SK-N-SH treated with all-trans-retinoic acid at 6 μM for 48 hours (cell line): ENCODE measurements around the gene PLEKHG3.

Experiments used
- ATAC-seq: fragments of 200-7000 bp; cut with Tn5 transposase; 3 replicates; pipeline ENCODE4 v1.9.1; 2020; ENCODE audit warnings: mild to moderate bottlenecking, moderate library complexity
- ARNTL ChIP-seq: fragments of 450-650 bp; formaldehyde crosslinking; IDR thresholded peaks from 2 replicates; pipeline ENCODE4 v1.5.0; 2020; ENCODE audit warnings: low read depth, mild to moderate bottlenecking, moderate library complexity, borderline replicate concordance
- CREB5 ChIP-seq: fragments of 250-450 bp; sonication (Bioruptor Pico); IDR thresholded peaks from 2 replicates; pipeline ENCODE4 v1.5.1; 2020; ENCODE audit warnings: low read depth, mild to moderate bottlenecking, moderate library complexity
- CSDC2 ChIP-seq: fragments of 250-450 bp; sonication (Bioruptor Pico); IDR thresholded peaks from 2 replicates; pipeline ENCODE4 v1.5.0; 2020; ENCODE audit warnings: mild to moderate bottlenecking, moderate library complexity
- ESRRG ChIP-seq: fragments of 250-450 bp; sonication (Bioruptor Pico); IDR thresholded peaks from 2 replicates; pipeline ENCODE4 v1.6.1; 2021; ENCODE audit warnings: mild to moderate bottlenecking
- GLIS3 ChIP-seq: fragments of 250-450 bp; sonication (Bioruptor Pico); IDR thresholded peaks from 2 replicates; pipeline ENCODE4 v1.5.0; 2020; ENCODE audit warnings: mild to moderate bottlenecking, moderate library complexity
- ISL1 ChIP-seq: fragments of 250-450 bp; sonication (Bioruptor Pico); IDR thresholded peaks from 2 replicates; pipeline ENCODE4 v2.1.2; 2022; ENCODE audit warnings: mild to moderate bottlenecking, moderate library complexity
- OSR1 ChIP-seq: fragments of 250-450 bp; sonication (Bioruptor Pico); IDR thresholded peaks from 2 replicates; pipeline ENCODE4 v1.8.0; 2022; ENCODE audit warnings: moderate library complexity, mild to moderate bottlenecking, inconsistent platforms
- POU6F1 ChIP-seq: fragments of 250-450 bp; sonication (Bioruptor Pico); IDR thresholded peaks from 2 replicates; pipeline ENCODE4 v1.8.0; 2021; ENCODE audit warnings: low read depth, mild to moderate bottlenecking, moderate library complexity, borderline replicate concordance
- PPARA ChIP-seq: fragments of 250-450 bp; sonication (Bioruptor Pico); IDR thresholded peaks from 2 replicates; pipeline ENCODE4 v1.5.0; 2020; ENCODE audit warnings: mild to moderate bottlenecking, borderline replicate concordance
- SNAI2 ChIP-seq: fragments of 250-450 bp; sonication (Bioruptor Pico); IDR thresholded peaks from 2 replicates; pipeline ENCODE4 v1.5.0; 2020; ENCODE audit warnings: mild to moderate bottlenecking, moderate library complexity
- TSHZ2 ChIP-seq: fragments of 250-450 bp; sonication (Bioruptor Pico); IDR thresholded peaks from 2 replicates; pipeline ENCODE4 v1.5.0; 2020; ENCODE audit warnings: mild to moderate bottlenecking, moderate library complexity
- ZC3H10 ChIP-seq: fragments of 250-450 bp; sonication (Bioruptor Pico); IDR thresholded peaks from 2 replicates; pipeline ENCODE4 v1.5.1; 2021; ENCODE audit warnings: mild to moderate bottlenecking, moderate library complexity
- ZNF70 ChIP-seq: fragments of 450-650 bp; formaldehyde crosslinking; IDR thresholded peaks from 2 replicates; pipeline ENCODE4 v1.5.0; 2020; ENCODE audit warnings: mild to moderate bottlenecking, moderate library complexity

The PLEKHG3 gene

DNA sequence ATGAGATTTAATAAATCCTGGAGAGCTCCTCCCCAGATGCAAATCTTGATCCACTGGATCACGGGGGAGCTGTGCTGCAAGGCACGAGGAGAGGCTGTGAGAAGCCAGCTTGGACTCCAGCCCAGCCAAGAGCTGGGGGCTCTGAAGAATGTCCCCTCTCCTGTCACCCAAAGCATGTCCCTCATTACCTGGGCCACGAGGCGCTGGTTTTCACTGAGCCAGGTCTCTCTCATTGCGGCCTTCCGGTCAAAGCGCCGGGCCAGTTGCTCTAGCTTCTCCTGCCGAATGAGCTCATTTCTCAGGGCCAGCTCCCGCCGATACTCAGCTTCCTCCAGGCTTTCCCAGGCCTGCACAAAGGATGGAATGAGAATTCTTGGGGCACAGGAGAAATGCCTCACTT lies 92.1 kb downstream of the PLEKHG3 start (continued):
- no peak for TF ChIP-seq ZNF70
- no peak for TF ChIP-seq POU6F1 (CRISPR knock-in tag)
- no peak for TF ChIP-seq TSHZ2

DNA sequence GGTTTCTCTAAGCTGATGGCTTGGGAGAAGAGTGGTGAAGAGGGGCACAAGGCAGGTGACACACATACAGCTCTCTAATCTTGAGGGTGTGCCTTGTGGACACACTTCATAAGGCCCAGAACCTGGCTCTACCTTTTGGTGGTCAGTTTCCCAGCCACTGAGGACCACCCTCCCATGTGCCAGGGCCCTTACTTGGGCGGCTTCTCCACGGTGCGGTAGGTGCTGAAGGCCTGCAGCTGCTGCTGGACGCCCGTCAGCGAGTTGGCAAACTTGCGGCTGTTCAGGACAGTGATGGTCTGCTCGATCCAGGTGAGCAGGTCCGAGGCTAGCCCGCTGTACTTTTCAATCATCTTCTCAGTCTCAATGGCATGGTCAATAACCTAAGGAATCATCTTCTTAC lies 95.3 kb downstream of the PLEKHG3 start:
- ATAC-seq = no peak
- TF ChIP-seq OSR1 (CRISPR knock-in tag) (no peak), TSHZ2 (no peak), ZNF70 (no peak), ISL1 (CRISPR knock-in tag) (no peak), ESRRG (no peak), ARNTL (CRISPR knock-in tag) (no peak), CSDC2 (CRISPR knock-in tag) (no peak), CREB5 (no peak), PPARA (CRISPR knock-in tag) (no peak), SNAI2 (CRISPR knock-in tag) (no peak), ZC3H10 (CRISPR knock-in tag) (no peak), GLIS3 (CRISPR knock-in tag) (no peak)
